ENCODE results near the gene RAPGEF2. TPM values are rescaled to one million over a fixed set of nuclear protein-coding genes. Genes with fewer than 3 reads are reported as not detected.

The RAPGEF2 gene
- total RNA-seq, 1 experiment from 2014 or later: 17.6 TPM

- Histone ChIP-seq H3K4me1 (ENCODE audit: control insufficient read depth, insufficient read depth, low read length) (no peaks in the 10 kb centered on the region), H3K36me3 (ENCODE audit: control insufficient read depth, insufficient read depth, low read length) (no peaks in the 10 kb centered on the region), H3K9me3 (ENCODE audit: control insufficient read depth, insufficient read depth, low read depth, low read length) (no peaks in the 10 kb centered on the region), H3K27ac (ENCODE audit: low read length) (no peak overlapping the region), H3K4me3 (ENCODE audit: low read depth in 2 of 2, low read length in 2 of 2) (no peak overlapping the region), H3K27me3 (ENCODE audit: control insufficient read depth, insufficient read depth, low read length) (no peaks in the 10 kb centered on the region)
- in situ Hi-C loops (cut with HindIII; ENCODE audit: low pct_unique_long_range_greater_than_20kb, low sequenced_read_pairs) (no loop called here), intact Hi-C loops (cut with micrococcal nuclease; ENCODE audit: unreplicated experiment) (no loop called here)
- ChIA-PET POLR2A (no interaction called here), CTCF (no interaction called here)
- BruUV-seq (replicated peaks): no TSS peak
- no peak for DNase-seq (ENCODE audit: low read depth, low spot score)
- TF ChIP-seq POLR2AphosphoS5 (IDR thresholded peaks at IDR 0.05; ENCODE audit: low read depth, low read length) (no peak), SIN3A (IDR thresholded peaks at IDR 0.05; ENCODE audit: borderline replicate concordance, insufficient read depth, low read depth, low read length) (no peak), REST (IDR thresholded peaks at IDR 0.05; ENCODE audit: insufficient read depth in 1 of 2, low read depth in 2 of 2, low read length in 1 of 2) (no peak), TCF7L2 (IDR thresholded peaks at IDR 0.05; ENCODE audit: low read depth, low read length) (no peak)
- TF ChIP-seq, protein P1, sequence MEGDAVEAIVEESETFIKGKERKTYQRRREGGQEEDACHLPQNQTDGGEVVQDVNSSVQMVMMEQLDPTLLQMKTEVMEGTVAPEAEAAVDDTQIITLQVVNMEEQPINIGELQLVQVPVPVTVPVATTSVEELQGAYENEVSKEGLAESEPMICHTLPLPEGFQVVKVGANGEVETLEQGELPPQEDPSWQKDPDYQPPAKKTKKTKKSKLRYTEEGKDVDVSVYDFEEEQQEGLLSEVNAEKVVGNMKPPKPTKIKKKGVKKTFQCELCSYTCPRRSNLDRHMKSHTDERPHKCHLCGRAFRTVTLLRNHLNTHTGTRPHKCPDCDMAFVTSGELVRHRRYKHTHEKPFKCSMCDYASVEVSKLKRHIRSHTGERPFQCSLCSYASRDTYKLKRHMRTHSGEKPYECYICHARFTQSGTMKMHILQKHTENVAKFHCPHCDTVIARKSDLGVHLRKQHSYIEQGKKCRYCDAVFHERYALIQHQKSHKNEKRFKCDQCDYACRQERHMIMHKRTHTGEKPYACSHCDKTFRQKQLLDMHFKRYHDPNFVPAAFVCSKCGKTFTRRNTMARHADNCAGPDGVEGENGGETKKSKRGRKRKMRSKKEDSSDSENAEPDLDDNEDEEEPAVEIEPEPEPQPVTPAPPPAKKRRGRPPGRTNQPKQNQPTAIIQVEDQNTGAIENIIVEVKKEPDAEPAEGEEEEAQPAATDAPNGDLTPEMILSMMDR (IDR thresholded peaks at IDR 0.05): no peak
- no peak for ATAC-seq
Measured at GRCh38 chr4:159216834-159217233, 114.0 kb downstream of the RAPGEF2 start.

DNA sequence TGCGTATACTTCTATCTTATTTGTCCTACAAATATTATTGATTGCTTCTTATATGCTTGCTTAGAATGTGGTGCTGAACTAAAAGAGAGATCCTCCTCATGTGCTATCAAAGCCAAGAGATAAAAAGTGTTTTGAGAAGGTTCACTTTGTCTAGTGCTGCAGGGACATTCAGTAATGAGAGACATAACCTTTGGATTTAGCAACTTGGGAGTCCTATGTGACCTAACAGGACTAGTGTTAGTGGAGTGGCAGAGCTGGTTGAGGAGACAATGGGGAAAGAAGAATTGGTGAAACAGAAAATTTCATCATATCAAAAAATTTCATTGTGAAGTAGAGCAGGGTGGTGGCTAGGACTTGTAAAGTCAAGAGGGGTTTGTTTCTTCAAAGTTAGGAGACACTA, 117.0 kb downstream of the RAPGEF2 start:
- no TSS peak for BruUV-seq (replicated peaks)
- in situ Hi-C loops (cut with HindIII; ENCODE audit: low pct_unique_long_range_greater_than_20kb, low sequenced_read_pairs): no loop called here
- ChIA-PET CTCF (no interaction called here), POLR2A (no interaction called here)
- H3K36me3 ChIP-seq (ENCODE audit: control insufficient read depth, insufficient read depth, low read length): no peaks in the 10 kb centered on the region
- H3K4me1 ChIP-seq (ENCODE audit: control insufficient read depth, insufficient read depth, low read length): no peaks in the 10 kb centered on the region
- ATAC-seq: no peak
- DNase-seq (ENCODE audit: low read depth, low spot score): no peak
- intact Hi-C loops (cut with micrococcal nuclease; ENCODE audit: unreplicated experiment): no loop called here
- no peaks in the 10 kb centered on the region for H3K27me3 ChIP-seq (ENCODE audit: control insufficient read depth, insufficient read depth, low read length)
- no peak overlapping the region for H3K4me3 ChIP-seq (ENCODE audit: low read depth in 2 of 2, low read length in 2 of 2)
- TF ChIP-seq POLR2AphosphoS5 (IDR thresholded peaks at IDR 0.05; ENCODE audit: low read depth, low read length) (no peak), REST (IDR thresholded peaks at IDR 0.05; ENCODE audit: insufficient read depth in 1 of 2, low read depth in 2 of 2, low read length in 1 of 2) (no peak), SIN3A (IDR thresholded peaks at IDR 0.05; ENCODE audit: borderline replicate concordance, insufficient read depth, low read depth, low read length) (no peak), TCF7L2 (IDR thresholded peaks at IDR 0.05; ENCODE audit: low read depth, low read length) (no peak)
- TF ChIP-seq, protein P1 (IDR thresholded peaks at IDR 0.05): no peak
- no peaks in the 10 kb centered on the region for H3K9me3 ChIP-seq (ENCODE audit: control insufficient read depth, insufficient read depth, low read depth, low read length)
- H3K27ac ChIP-seq (ENCODE audit: low read length): no peak overlapping the region

Measured in Panc1 (cell line).